ENCODE data around the gene NKG7.

NKG7 gene

GRCh38 chr19:51333836-51334460, 38.5 kb downstream of the NKG7 start:
- no peak for DNase-seq

- no peak for DNase-seq
Observed at GRCh38 chr19:51331716-51332115, 40.7 kb downstream of the NKG7 start.

DNA sequence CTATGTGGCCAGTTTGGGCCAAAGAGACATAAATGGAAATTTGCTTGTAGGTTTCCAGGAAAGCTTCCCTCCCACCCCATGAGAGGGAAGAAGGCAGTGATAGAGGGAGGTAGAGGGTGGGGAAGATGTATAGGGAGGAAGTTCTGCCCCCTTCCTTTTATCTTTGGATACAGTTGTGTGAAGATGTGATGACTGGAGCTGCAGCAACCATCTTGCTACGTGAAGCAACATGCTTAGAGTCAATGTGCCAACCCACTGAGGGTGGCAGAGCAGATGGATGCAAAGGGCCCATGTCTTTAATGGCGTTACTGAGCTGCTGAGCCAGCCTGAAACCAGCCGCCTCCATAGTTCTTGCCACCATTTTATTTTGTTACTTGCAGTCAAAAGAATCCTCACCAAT, 41.3 kb downstream of the NKG7 start:
- DNase-seq: no peak

DNA sequence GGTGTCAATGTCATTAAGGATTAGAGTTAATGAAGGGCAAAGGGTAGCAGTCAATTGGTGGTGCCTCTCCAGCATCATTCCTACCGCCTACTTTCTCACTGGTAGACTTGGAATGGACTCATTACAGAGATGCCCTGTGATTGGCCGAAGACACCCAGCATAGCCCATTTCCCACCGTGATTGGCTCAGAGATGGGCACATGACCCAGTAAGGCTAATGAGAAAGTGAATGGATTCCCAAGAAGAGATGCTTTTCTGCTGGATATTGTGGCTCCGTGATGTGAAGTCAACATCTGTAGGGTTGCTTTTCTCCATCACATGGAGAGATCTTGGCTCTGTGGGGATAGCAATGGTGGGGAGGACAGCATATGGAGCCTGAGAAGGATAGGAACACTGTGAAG, 42.1 kb downstream of the NKG7 start:
- DNase-seq: no peak

GRCh38 chr19:51329411-51329810, 43.0 kb downstream of the NKG7 start:
- DNase-seq: no peak

GRCh38 chr19:51327066-51328001, 45.1 kb downstream of the NKG7 start:
- DNase-seq: no peak

GRCh38 chr19:51326216-51327065, 46.0 kb downstream of the NKG7 start:
- DNase-seq: no peak

DNA sequence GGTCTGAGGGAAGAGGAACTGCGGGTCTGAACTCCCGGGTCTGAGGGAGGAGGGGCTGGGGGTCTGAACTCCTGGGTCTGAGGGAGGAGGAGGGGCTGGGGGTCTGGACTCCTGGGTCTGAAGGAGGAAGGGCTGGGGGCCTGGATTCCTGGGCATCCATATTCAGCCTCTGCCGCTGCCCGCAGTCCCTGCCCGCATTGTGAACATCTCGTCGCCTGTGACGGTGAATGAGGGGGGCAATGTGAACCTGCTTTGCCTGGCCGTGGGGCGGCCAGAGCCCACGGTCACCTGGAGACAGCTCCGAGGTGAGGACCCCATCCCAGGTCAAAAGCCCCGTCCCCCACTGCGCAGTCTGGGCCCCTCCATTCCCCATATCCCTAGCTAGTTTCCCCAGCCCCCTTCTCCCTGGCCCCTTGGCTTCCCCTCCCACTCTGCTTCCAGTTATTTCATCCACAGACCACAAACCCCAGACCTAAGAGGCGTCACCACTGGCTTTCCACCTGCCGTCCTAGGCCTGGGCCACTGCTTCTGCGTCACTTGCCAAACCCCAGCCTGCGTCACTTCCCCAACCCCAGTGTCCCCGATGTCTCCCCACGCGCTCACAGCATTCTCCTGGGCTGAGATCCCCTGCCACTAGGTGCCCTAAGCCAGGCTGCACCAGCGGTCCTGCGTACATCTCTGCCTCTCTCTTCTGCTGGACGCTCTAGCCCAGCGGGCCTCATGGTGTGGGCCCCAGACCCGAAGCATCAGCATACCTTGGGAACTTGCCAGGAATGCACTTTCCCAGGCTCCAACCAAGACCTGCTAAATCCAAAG, 47.1 kb downstream of the NKG7 start:
- DNase-seq: no peak

DNA sequence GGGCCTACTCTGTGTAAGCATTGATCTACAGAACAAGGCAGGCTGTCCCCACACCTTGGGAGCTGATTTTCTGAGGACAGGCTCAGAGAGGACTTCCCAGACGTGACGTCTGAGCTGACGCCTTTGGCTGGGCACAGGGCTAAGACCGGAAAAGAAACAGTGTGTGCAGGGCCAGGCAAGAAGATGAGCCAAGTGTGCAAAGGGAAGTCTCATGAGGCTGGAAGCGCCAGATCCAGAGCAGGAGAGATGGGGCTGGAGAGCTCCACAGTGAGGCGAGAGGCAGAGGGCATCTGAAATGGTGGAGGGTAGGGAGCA, 48.3 kb downstream of the NKG7 start:
- DNase-seq: no peak

DNA sequence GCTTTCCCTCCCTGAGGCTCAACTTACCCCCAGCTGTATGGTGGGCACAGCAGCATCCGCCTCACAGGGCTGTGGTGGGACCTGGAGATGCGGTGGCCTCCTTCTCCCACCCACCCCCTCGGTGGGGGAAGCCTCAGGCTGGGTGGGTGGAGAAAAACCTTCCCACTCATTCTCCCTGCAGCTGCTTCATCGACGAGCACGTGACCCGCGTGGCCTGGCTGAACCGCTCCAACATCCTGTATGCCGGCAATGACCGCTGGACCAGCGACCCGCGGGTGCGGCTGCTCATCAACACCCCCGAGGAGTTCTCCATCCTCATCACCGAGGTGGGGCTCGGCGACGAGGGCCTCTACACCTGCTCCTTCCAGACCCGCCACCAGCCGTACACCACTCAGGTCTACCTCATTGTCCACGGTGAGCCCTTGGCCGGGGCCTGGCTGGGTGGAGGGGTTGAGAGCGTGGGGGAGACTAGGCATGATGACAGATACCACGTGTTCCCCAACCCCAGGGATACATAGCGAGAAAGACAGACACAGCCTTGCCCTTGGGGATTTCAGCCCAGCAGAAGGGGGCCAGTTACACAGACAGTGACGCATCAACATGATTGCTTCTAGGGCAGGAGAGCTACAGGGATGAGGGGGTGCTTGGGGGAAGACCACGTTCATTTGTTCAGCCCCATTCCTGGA, 48.8 kb downstream of the NKG7 start:
- no peak for DNase-seq

DNA sequence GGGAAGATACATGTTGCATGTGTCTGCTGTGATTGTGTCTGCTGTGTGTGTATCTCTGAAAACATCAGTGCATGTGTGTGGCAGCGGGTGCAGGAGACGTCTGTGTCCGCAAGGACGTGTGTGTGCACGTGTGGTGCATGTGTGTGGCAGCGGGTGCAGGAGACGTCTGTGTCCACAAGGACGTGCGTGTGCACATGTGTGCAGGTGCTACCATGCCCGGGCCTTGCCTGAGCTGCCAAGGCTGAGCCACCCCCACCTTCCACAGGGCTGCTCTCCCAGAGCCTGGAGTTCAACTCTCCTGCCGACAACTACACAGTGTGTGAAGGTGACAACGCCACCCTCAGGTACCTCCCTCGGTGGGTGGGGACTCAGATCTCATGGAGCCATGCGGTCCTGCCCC, 50.7 kb downstream of the NKG7 start:
- DNase-seq: no peak
